Measurements from ENCODE around the gene ORAI1.

DNA sequence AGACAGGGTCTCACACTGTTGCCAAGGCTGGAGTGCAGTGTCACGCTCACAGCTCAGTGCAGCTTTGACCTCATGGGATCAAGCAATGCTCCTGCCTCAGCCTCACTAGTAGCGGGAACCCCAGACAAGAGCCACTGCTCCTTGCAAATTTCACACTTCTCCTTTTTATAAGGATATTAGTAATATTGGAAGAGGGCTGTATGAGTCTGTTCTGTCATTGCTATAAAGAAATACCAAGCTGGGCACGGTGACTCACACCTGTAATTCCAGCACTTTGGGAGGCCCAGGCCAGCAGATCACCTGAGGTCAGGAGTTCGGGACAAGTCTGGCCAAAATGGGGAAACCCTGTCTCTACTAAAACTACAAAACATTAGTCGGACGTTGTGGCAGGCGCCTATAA, 12.9 kb upstream of the ORAI1 start:
- TF ChIP-seq POLR2A (IDR thresholded peaks at IDR 0.05), result no peak
- TF ChIP-seq, protein P1, sequence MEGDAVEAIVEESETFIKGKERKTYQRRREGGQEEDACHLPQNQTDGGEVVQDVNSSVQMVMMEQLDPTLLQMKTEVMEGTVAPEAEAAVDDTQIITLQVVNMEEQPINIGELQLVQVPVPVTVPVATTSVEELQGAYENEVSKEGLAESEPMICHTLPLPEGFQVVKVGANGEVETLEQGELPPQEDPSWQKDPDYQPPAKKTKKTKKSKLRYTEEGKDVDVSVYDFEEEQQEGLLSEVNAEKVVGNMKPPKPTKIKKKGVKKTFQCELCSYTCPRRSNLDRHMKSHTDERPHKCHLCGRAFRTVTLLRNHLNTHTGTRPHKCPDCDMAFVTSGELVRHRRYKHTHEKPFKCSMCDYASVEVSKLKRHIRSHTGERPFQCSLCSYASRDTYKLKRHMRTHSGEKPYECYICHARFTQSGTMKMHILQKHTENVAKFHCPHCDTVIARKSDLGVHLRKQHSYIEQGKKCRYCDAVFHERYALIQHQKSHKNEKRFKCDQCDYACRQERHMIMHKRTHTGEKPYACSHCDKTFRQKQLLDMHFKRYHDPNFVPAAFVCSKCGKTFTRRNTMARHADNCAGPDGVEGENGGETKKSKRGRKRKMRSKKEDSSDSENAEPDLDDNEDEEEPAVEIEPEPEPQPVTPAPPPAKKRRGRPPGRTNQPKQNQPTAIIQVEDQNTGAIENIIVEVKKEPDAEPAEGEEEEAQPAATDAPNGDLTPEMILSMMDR (IDR thresholded peaks at IDR 0.05), result no peak
